Osteoblast (primary cell): ENCODE measurements around the gene PC. TPM values are rescaled to one million over a fixed set of nuclear protein-coding genes. Genes with fewer than 3 reads are reported as not detected.
A peak's percentile ranks its signal among the peaks of the same experiment; 100 is the strongest.

Experiments used
- DNase-seq: peaks from one replicate; pipeline ENCODE4 v3.0.0; 2011; ENCODE audit warnings: low spot score, mixed read lengths; ENCODE audit not compliant: insufficient read length; ENCODE audit errors: missing footprints
- H2AFZ ChIP-seq: 2 replicates; pipeline ENCODE4 v1.6.0; 2011; ENCODE audit warnings: mild to moderate bottlenecking, low read length
- H3K27ac ChIP-seq: 2 replicates; pipeline ENCODE4 v1.5.1; 2011; ENCODE audit warnings: mild to moderate bottlenecking, low read depth, low read length, moderate library complexity
- H3K27me3 ChIP-seq: 2 replicates; pipeline ENCODE4 v1.6.0; 2012; ENCODE audit warnings: mild to moderate bottlenecking, control low read depth, inconsistent platforms, low read length, moderate library complexity; ENCODE audit not compliant: insufficient read depth
- H3K36me3 ChIP-seq: 2 replicates; pipeline ENCODE4 v1.5.1; 2011; ENCODE audit warnings: mild to moderate bottlenecking, low read length, control low read depth, moderate library complexity; ENCODE audit not compliant: insufficient read depth
- H3K4me1 ChIP-seq: 2 replicates; pipeline ENCODE4 v1.5.1; 2011; ENCODE audit warnings: mild to moderate bottlenecking, low read length, control low read depth, moderate library complexity; ENCODE audit not compliant: insufficient read depth
- H3K4me2 ChIP-seq: 2 replicates; pipeline ENCODE4 v1.6.0; 2011; ENCODE audit warnings: mild to moderate bottlenecking, low read length; ENCODE audit not compliant: insufficient read depth
- H3K4me3 ChIP-seq: fragments of 200-600 bp; sonication (generic); 3 replicates; pipeline ENCODE4 v1.5.1; 2012; ENCODE audit warnings: mild to moderate bottlenecking, low read length, inconsistent platforms; ENCODE audit not compliant: insufficient read depth
- H3K79me2 ChIP-seq: 2 replicates; pipeline ENCODE4 v1.6.0; 2012; ENCODE audit warnings: mild to moderate bottlenecking, low read length, control low read depth, inconsistent platforms; ENCODE audit not compliant: insufficient read depth
- H3K9me3 ChIP-seq: 2 replicates; pipeline ENCODE4 v1.5.1; 2011; ENCODE audit warnings: low read depth, low read length, control low read depth
- H4K20me1 ChIP-seq: 2 replicates; pipeline ENCODE4 v1.6.0; 2012; ENCODE audit warnings: mild to moderate bottlenecking, low read length, control low read depth; ENCODE audit not compliant: insufficient read depth
- CTCF ChIP-seq: IDR thresholded peaks from 2 replicates; pipeline ENCODE4 v1.5.1; 2011; ENCODE audit warnings: mild to moderate bottlenecking, low read depth, low read length, moderate library complexity; ENCODE audit errors: extremely low read depth
- total RNA-seq: library from RNA; depleted of rRNA; stranded (reverse); fragments of >200 nt; gene quantifications from 2 replicates; pipeline ENCODE4 v1.2.3, GENCODE V29; 2012

The PC gene
- total RNA-seq, 1 donor: 48.5 TPM

DNA sequence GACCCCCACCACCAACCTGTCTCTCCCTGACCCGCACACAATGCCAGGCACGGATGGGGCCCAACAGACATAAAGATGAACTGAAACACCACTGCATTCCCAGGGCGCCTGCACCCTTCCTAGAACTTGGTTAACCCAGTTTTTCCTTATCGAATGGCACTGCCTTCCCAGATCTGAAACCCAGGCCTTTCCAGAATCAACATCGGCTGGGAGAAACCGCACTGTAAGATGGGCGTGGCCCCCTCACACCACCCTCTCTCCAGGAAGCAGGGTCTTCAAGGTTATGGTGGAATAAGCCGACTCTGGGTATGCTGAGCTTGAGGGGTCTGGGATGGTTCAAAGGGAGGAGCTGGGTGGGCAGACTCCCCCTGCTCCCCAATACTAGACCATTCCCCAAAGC, 78.2 kb downstream of the PC start:
- no peak overlapping the region for H2AFZ ChIP-seq
- peaks cover 19% of the 10 kb centered on the region for H4K20me1 ChIP-seq
- no peak overlapping the region for H3K4me3 ChIP-seq
- no peak for TF ChIP-seq CTCF
- peaks cover 4% of the 10 kb centered on the region for H3K79me2 ChIP-seq
- H3K4me1 ChIP-seq: peaks cover 20% of the 10 kb centered on the region
- peak; percentile 56 for DNase-seq
- no peaks in the 10 kb centered on the region for H3K9me3 ChIP-seq
- no peak overlapping the region for H3K4me2 ChIP-seq
- H3K36me3 ChIP-seq: no peaks in the 10 kb centered on the region
- no peaks in the 10 kb centered on the region for H3K27me3 ChIP-seq
- no peak overlapping the region for H3K27ac ChIP-seq

DNA sequence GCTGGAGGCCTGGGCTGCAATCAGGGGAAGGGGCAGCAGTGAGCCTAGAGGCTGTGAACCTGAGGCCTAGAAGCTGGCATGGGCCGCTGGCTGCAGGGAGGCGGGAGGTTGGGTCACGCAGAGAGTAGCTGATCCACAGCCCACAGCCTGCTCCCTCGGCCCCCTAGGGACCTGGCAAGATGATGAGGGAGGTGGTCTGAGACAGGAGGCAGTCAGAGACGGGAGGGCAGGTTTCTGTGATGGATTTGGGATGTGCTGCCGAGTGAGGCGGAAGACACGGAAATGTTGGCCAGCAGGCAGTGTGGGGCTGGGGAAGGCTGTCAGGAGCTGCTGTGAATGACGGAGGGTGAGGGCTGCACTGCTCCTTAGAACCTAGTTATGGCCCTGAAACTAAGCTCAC, 78.6 kb downstream of the PC start:
- DNase-seq: peak; percentile 15
- Histone ChIP-seq H3K36me3 (no peaks in the 10 kb centered on the region), H2AFZ (no peak overlapping the region), H3K4me2 (no peak overlapping the region), H3K27me3 (no peaks in the 10 kb centered on the region), H3K4me3 (no peak overlapping the region), H4K20me1 (peaks cover 19% of the 10 kb centered on the region), H3K4me1 (peaks cover 20% of the 10 kb centered on the region), H3K9me3 (no peaks in the 10 kb centered on the region), H3K27ac (no peak overlapping the region), H3K79me2 (peaks cover 2% of the 10 kb centered on the region)
- TF ChIP-seq CTCF: no peak

DNA sequence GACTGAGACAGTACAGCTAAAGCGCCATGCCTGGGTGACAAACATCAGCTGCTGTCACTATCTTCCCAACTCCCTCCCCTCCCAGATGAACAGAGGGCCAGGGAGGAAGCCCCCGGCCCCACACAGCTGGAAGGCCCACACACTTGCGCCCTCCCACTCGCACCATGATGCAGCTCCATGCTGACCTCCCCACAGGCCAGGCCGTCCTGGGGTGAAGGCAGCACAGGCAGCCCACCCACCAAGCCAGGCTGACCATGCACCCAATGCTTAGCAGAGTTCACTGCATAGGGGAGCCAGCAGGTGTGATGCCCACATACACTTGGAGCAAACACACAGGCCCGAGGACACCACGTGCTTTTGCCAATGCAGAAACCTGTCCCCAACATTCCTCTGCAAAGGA, 79.2 kb downstream of the PC start:
- H3K4me2 ChIP-seq: no peak overlapping the region
- H3K27ac ChIP-seq: no peak overlapping the region

GRCh38 chr11:66878474-66878873, 79.7 kb downstream of the PC start:
- H3K36me3 ChIP-seq: no peaks in the 10 kb centered on the region
- peaks cover 19% of the 10 kb centered on the region for H4K20me1 ChIP-seq
- no peak for TF ChIP-seq CTCF
- no peak overlapping the region for H3K4me3 ChIP-seq
- no peak for DNase-seq
- H3K27ac ChIP-seq: no peak overlapping the region
- H3K79me2 ChIP-seq: peaks cover 2% of the 10 kb centered on the region
- no peaks in the 10 kb centered on the region for H3K27me3 ChIP-seq
- H3K4me1 ChIP-seq: peaks cover 17% of the 10 kb centered on the region
- no peaks in the 10 kb centered on the region for H3K9me3 ChIP-seq
- peak overlapping the region; percentile 36 for H3K4me2 ChIP-seq
- peak overlapping the region; percentile 22 for H2AFZ ChIP-seq

More for the DNA sequence above, 79.2 kb downstream of the PC start:
- Histone ChIP-seq H3K9me3 (no peaks in the 10 kb centered on the region), H3K27me3 (no peaks in the 10 kb centered on the region), H2AFZ (no peak overlapping the region), H3K79me2 (peaks cover 2% of the 10 kb centered on the region), H4K20me1 (peaks cover 19% of the 10 kb centered on the region), H3K4me3 (no peak overlapping the region), H3K4me1 (peaks cover 20% of the 10 kb centered on the region), H3K36me3 (no peaks in the 10 kb centered on the region)
- no peak for TF ChIP-seq CTCF
- no peak for DNase-seq
